CD4-positive, alpha-beta T cell treated with Interleukin-4 for 1 hour (primary cell): Measurements from ENCODE around the gene LYZL2.
"Not testable (repeated sequence)": the region's sequence is repeated elsewhere in the genome, so short reads cannot be mapped to it uniquely, and the experiment has no call there.

Experiments used
- DNase-seq, 2 donors: peaks; one replicate each; pipeline ENCODE4 v3.0.0-alpha.2; 2020 to 2022

The LYZL2 gene

DNA sequence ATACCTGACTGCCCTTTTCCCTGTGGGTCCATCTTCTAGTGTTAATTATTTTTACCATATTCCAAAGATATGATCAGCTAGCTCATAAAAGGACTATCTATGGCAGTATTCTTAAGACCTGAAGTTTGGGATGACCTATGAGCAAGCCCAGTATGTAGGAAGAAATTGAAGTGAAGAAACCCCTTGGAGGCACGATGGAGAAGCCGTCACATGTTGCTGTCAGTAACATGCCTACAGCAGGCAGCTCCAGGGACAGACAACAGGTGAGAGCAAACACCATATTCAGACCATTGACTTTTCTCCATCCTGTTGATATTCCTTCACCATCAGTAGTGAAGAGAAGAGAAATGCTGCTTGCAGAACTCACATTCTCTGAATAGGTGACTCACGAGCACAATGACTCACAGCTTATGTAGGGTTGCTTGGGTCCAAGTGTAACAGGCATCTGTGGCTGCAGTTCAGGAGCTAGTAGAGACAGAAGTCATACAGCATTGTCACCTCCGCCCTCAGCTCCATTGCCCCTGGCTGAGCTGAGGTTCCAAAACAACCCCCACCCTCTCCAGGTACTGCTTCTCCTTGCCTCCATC is 8.4 kb upstream of the LYZL2 start:
- DNase-seq = no peak

DNA sequence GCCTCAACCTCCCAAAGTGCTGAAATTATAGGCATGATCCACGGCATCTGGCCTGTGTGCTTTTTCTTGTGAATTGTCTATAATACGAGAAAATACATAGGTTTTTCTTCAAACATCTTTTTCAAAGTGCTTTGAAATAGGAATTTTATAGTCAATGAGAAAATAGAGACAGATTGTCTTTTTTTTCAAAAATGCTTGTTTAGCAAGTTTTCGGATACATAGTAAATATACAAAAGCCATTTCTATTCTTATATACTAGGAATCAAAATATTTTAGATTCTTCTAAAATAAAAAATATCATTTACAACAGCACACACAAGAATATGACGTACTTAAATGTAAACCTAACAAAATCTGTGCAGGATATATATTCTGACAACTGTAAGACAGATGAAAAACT is 1.6 kb upstream of the LYZL2 start:
- DNase-seq = no peak

DNA sequence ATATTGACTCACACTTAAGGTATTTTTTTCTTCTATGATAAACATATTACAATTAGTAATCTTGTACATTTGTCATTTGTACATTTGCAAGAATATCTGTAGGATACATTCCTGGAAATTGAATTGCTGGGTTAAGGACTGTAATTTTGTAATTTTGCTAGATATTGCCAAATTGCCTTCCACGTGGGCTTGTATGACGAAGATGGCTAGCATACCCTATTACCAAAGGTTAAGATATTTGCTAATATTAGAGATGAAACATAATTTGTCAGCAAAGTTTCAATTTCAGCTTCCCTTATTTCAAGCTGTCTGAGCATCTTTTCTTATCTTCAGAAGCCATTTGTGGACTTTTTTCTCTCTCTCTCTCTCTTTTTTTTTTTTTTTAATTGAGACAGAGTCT is 1.0 kb upstream of the LYZL2 start:
- no peak for DNase-seq

GRCh38 chr10:30628576-30628975 is 977 bp downstream of the LYZL2 start:
- not testable (repeated sequence) for DNase-seq

DNA sequence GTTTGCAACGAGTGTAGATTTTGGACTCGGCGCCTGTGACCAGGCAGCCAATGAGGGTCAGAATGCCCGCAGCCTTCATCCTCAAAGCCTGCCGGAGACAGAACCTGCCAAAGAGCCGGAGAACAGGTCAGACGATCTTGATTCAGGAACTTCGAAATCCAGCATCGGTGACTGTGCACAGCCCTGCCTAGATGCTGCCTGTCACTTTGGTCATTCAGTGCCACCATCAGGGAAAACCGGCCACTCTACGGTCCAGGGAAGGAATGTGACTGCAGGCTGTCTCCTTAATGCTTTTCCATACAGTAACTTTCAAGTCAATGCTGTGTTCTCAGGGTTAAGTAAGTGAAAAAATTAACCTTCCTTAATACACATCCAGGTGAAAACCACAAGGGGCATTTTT is 2.7 kb downstream of the LYZL2 start:
- DNase-seq = not testable (repeated sequence)

- not testable (repeated sequence) for DNase-seq
Measured at GRCh38 chr10:30626196-30626595, 3.4 kb downstream of the LYZL2 start.

- no peak for DNase-seq
Measured at GRCh38 chr10:30625080-30625479, 4.5 kb downstream of the LYZL2 start.

DNA sequence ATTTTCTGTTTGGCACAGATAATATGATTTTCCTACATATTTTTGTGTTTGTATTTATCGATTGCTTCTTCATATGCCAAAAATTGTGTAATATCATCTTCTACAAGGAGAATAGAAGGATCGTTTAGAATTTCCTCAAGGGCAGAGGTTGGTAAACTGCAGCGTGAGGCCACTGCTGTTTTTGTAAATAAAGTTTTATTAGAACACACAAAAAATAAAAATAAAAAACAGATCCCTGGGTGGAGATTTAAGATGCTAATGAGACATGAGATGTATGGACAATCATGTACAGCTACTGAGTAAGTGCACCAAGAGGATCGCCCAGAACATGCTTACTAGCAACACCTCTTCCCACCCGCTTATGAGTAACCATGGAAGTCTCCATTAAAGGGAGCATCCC is 9.6 kb downstream of the LYZL2 start:
- DNase-seq = no peak

GRCh38 chr10:30617070-30617469 is 12.5 kb downstream of the LYZL2 start:
- DNase-seq = no peak

- not testable (repeated sequence) for DNase-seq
Measured at GRCh38 chr10:30611041-30611440, 18.5 kb downstream of the LYZL2 start.

DNA sequence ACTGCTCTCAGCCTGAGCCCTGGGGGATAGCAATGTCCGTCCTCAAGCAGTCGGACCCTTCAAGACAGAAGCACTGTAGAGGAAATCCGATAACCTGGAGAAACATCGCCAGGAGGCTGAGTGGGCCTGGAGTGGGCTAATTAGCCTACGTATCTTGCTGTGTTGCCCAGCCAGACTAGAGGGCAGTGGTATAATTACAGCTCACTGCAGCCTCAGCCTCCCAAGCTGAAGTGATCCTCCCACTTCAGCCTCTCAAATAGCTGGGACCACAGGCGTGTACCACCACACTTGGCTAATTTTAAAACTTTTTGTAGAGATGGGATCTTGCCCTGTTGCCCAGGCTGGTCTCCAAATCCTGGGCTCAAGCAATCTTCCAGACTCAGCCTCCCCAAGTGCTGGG is 21.7 kb downstream of the LYZL2 start:
- DNase-seq = no peak

DNA sequence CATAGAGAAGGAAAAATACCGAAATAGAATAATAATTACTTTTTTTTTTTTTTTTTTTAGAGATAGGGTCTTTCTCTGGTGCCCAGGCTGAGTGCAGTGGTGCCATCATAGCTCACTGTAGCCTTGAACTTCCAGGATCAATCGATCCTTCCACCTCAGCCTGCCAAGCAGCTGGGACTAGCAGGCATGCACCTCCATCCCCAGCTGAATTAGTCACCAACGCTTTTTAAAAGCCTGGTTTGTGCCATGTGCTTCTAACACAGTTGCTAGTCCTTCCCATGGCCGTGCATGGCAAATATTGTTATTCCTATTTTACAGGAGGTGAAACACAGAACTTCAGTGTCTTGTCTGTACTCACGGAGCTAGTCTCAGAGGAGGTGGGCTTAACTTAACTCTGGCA is 23.2 kb downstream of the LYZL2 start:
- DNase-seq = no peak

- DNase-seq = not testable (repeated sequence)
Measured at GRCh38 chr10:30605341-30606121, 24.0 kb downstream of the LYZL2 start.

DNA sequence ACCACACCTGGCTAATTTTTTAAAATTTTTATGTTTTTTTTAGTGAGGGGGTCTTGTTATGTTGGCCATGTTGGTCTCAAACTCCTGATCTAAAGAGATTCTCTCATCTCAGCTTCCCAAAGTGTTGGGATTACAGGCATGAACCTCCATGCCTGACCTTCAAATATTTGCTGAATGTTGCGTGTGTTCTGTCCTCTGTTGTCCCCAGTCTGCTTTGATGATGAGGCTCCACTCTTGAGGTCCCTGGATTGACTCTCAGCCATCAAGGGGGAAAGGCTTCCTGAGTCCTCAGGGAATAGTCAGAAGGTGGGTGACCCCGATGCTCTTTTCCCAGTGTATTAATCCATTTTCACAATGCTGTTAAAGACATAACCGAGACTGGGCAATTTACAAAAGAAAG is 26.0 kb downstream of the LYZL2 start:
- no peak for DNase-seq

DNA sequence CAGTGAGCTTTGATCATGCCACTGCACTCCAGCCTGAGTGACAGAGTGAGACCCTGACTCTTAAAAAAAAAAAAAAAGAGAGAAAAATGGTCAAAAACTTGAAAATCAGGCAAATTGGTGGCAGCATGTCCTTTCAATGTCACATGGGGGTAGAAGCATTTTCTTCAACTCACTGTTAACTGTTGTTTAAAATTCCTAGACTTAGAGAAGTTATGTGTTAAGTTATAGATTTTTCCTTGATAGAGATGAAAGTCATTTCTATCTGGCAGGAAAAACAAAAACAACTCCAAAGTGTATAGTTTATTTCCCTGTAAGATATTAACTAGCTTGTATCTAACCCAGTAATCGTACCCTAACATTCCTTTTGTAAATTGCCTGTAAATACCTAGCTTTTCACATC is 26.8 kb downstream of the LYZL2 start:
- no peak for DNase-seq

- DNase-seq = peak in 1 of 2 donors; percentile 26
Measured at GRCh38 chr10:30600005-30600404, 29.5 kb downstream of the LYZL2 start.

- DNase-seq = no peak
Measured at GRCh38 chr10:30598105-30598776, 31.3 kb downstream of the LYZL2 start.

GRCh38 chr10:30597433-30597824 is 32.1 kb downstream of the LYZL2 start:
- DNase-seq = not testable (repeated sequence)

DNA sequence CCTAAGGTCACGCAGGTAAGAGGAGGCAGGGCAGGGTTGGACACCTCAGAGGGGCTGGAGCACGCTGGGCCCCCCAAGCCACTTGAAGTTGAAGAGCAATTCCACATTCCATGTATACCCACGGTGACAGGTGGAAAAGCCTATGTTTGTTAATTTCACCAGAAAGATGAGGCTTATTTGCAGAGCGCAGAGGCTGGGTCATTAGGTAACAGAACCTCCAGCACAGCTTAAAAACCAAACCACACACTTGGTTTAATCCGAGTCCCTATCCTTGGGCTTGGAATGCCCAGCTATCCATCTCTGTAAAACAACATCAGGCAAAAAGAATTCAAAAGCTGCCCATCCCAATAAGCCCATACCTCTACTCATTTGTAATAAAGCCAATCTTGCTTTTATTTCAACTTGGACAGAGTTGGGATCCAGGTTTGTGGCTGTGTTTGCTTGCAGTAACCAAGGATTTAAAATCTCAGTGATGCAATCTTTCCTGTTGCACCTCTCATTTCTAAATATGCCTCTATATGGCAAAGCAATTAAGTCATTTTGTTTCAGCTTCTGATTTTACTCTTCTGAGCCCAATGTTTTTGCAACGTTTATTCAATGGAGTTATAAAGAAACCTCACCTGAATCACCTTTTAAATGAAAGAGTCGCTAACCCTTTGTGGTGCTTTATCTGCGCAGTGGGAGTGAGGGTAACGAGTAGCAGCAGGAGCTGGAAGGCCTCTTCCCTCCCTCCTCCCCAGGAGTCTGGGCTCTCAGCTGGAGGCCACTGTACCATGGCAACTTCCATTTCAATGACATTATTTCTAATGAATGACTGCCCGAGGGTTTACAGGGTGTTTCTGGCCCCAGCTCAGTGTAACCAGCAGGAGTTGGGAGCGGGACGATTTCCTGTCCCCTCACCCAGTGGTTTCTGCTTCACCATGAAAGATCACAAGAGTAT is 32.8 kb downstream of the LYZL2 start:
- DNase-seq = not testable (repeated sequence)

DNA sequence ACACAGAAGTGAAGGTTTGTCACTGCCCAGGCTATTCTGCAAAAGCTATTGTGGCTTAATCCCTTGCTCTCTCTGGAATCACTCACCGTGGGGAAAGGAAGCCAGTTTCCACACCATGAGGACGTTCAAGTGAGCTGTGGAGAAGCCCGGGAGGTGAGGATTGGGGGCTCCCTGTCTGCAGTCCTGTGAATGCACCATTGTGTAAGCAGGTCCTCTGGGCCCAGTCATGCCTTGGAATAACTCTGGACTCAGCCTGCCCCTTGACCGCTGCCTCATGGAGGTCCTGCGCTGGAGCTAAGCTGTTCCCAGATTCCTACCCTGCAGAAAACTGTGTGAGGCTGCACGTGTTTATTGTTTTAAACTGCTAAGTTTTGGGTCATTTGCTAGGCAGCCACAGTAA is 33.5 kb downstream of the LYZL2 start:
- no peak for DNase-seq

DNA sequence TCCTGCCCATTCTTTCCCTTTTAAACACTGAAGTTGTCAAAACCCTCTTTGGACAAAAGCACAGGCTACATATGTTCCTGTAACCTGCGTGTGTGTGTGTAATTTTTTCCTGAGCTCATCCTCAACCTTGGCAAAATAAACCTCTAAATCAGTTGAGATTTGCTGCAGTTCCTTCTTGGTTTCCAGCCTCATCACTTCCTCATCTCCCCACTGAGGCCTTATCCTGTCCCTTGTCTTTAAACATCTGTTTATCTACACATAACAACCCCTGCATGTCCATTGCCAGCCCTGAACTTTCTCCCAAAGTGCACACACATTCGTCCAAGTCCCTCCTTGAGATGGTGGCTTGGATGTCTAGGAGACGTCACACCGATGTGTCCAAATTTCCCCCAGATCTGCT is 35.5 kb downstream of the LYZL2 start:
- no peak for DNase-seq

GRCh38 chr10:30592770-30593169 is 36.8 kb downstream of the LYZL2 start:
- not testable (repeated sequence) for DNase-seq

DNA sequence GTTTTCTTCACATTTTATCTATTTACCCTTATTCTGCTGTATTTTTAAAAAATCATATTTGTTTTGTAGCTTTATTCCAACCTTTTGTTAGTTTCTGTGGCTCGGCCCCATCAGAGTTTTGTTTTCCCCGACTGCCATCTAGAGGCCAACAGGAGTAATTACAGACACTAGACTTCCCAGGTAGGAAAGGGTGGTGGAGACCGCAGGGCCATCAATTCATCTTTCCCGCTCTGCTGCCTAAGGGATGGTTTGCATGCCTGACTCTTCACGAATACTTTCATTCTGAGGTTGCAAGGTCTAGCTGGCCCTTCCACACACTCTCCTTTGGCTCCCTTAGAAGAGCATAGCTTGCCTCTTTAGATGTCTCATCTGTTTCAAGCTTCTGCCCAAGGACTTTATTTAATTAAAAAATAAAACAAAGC is 38.3 kb downstream of the LYZL2 start:
- DNase-seq = peak; percentile 42 to 67
